SK-N-MC (cell line): ENCODE results near the gene LRRC32.

Experiments used
- DNase-seq: peaks from one replicate; pipeline ENCODE4 v3.0.0-alpha.2; 2011; ENCODE audit warnings: low read depth, low spot score
- H3K27ac ChIP-seq: fragments of 200-600 bp; sonication (generic); 2 replicates; pipeline ENCODE4 v1.5.1; 2016; ENCODE audit warnings: mixed run types
- H3K36me3 ChIP-seq: fragments of 200-600 bp; sonication (generic); 2 replicates; pipeline ENCODE4 v1.6.1; 2017; ENCODE audit warnings: antibody characterized with exemption, low read length, mixed read lengths; ENCODE audit not compliant: insufficient read depth
- H3K4me3 ChIP-seq: fragments of 200-600 bp; sonication (generic); 2 replicates; pipeline ENCODE4 v1.5.1; 2016
- H3K9ac ChIP-seq: fragments of 200-600 bp; sonication (generic); 2 replicates; pipeline ENCODE4 v1.8.0; 2017; ENCODE audit warnings: mixed run types, mixed read lengths; ENCODE audit not compliant: insufficient read length
- H3K9me3 ChIP-seq: fragments of 200-600 bp; sonication (generic); 2 replicates; pipeline ENCODE4 v1.6.1; 2017; ENCODE audit warnings: low read depth, mild to moderate bottlenecking, antibody characterized with exemption, low read length, moderate library complexity, mixed read lengths
- EZH2 ChIP-seq: fragments of 200-600 bp; sonication (generic); IDR thresholded peaks from one replicate; pipeline ENCODE4 v1.6.1; 2017; ENCODE audit warnings: antibody characterized with exemption
- FOXP2 ChIP-seq: optimal IDR thresholded peaks from 2 replicates; pipeline ENCODE3; 2011; ENCODE audit warnings: mild to moderate bottlenecking, moderate library complexity; ENCODE audit not compliant: insufficient read depth; ENCODE audit errors: extremely low read length, control extremely low read depth
- POLR2AphosphoS5 ChIP-seq: IDR thresholded peaks from 2 replicates; pipeline ENCODE4 v1.6.1; 2012; ENCODE audit warnings: mild to moderate bottlenecking, low read depth, low read length, borderline replicate concordance

LRRC32 gene

GRCh38 chr11:76695133-76695532, 24.6 kb upstream of the LRRC32 start:
- no peak overlapping the region for H3K27ac ChIP-seq
- no peak overlapping the region for H3K4me3 ChIP-seq
- no peak overlapping the region for H3K9ac ChIP-seq
- no peak for DNase-seq
- H3K36me3 ChIP-seq: no peaks in the 10 kb centered on the region
- TF ChIP-seq POLR2AphosphoS5 (no peak), EZH2 (no peak), FOXP2 (no peak)
- H3K9me3 ChIP-seq: no peaks in the 10 kb centered on the region

DNA sequence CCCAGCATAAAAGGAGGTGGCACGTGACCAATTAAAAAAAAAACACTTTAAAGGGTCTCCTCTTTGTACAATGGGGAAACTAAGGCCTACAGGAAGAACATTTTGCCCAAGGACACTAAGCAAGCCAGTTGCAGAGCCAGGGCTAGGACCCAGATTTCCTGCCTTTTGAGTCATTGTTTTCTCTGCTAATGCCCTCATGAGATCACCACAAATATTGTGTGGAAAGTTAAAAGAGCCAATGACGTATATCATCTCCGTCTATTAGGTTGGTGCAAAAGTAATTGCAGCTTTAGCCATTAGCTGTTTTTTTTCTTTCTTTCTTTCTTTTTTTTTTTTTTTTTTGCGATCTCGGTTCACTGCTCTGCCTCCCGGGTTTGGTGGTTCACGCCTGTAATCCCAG, 24.1 kb upstream of the LRRC32 start:
- DNase-seq: no peak
- no peak for TF ChIP-seq EZH2
- TF ChIP-seq FOXP2: no peak
- no peak for TF ChIP-seq POLR2AphosphoS5
- Histone ChIP-seq H3K27ac (no peak overlapping the region), H3K36me3 (no peaks in the 10 kb centered on the region), H3K4me3 (no peak overlapping the region), H3K9ac (no peak overlapping the region), H3K9me3 (no peaks in the 10 kb centered on the region)

DNA sequence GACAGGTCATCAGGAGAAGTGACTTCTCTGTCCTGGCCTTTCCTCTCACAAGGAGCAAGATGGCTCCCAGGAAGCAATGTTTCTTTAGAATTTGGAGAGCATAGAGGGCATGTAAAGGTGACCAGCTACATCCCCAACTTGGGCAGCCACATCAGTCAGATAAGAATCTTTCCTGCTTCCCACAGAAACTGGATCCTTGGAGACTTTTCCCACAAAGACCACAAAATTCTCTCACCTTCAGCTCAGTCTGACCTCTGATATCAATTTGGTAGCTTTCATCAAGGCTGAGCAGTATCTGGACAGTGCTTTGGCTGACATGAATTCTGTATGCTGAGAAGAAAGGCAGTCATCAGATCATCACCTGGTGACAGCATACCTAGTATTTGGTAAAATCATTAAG, 23.3 kb upstream of the LRRC32 start:
- no peak for TF ChIP-seq FOXP2
- TF ChIP-seq POLR2AphosphoS5: no peak
- TF ChIP-seq EZH2: no peak
- Histone ChIP-seq H3K36me3 (no peaks in the 10 kb centered on the region), H3K9me3 (no peaks in the 10 kb centered on the region), H3K9ac (no peak overlapping the region), H3K27ac (no peak overlapping the region), H3K4me3 (no peak overlapping the region)
- no peak for DNase-seq

DNA sequence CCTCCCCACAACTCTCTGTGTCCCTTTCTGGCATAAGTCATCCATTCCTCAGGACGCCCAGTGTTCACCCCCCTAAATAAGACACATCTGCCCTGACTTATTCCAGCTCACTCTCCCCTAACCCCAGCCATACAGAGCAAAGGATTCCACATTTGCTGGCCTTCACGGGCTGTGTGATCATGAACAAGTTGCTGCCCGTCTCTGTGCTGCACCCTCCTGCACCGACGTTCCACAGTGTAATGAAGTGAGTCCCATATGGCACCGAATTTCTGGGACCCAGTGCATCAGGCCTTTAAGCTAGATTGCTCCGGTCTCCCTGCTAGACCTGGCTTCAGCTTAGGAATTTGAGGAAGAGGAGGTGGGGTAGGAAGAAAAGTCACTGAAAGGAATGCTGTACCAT, 22.4 kb upstream of the LRRC32 start:
- H3K9me3 ChIP-seq: no peaks in the 10 kb centered on the region
- no peak overlapping the region for H3K9ac ChIP-seq
- no peaks in the 10 kb centered on the region for H3K36me3 ChIP-seq
- TF ChIP-seq POLR2AphosphoS5 (no peak), FOXP2 (no peak), EZH2 (no peak)
- no peak for DNase-seq
- H3K4me3 ChIP-seq: no peak overlapping the region
- no peak overlapping the region for H3K27ac ChIP-seq

DNA sequence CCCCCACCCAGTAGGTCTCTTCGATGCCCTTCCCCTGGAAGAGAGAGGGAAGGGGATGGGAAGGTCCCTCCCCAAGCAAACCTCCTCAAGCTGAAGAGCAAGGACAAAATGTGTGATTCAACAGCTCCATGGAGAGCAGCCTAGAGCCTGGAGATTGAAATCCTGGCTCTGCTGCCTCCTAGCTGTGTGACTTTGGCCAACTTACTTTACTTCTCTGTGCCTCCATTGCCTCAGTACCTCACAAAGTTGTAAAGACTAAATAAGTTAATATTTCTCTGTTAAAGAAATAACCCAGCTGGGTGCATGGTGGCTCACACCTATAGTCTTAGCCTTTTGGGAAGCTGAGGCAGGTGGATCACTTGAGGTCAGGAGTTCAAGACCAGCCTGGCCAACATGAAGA, 21.1 kb upstream of the LRRC32 start:
- DNase-seq: no peak
- H3K9me3 ChIP-seq: no peaks in the 10 kb centered on the region
- no peak overlapping the region for H3K9ac ChIP-seq
- H3K36me3 ChIP-seq: no peaks in the 10 kb centered on the region
- H3K27ac ChIP-seq: no peak overlapping the region
- no peak for TF ChIP-seq FOXP2
- no peak for TF ChIP-seq EZH2
- TF ChIP-seq POLR2AphosphoS5: no peak
- no peak overlapping the region for H3K4me3 ChIP-seq

- Histone ChIP-seq H3K9ac (no peak overlapping the region), H3K9me3 (no peaks in the 10 kb centered on the region), H3K27ac (no peak overlapping the region), H3K4me3 (no peak overlapping the region), H3K36me3 (no peaks in the 10 kb centered on the region)
- no peak for DNase-seq
- no peak for TF ChIP-seq EZH2
- TF ChIP-seq POLR2AphosphoS5: no peak
- TF ChIP-seq FOXP2: no peak
These were observed 20.2 kb upstream of the LRRC32 start for GRCh38 chr11:76690736-76691135.

DNA sequence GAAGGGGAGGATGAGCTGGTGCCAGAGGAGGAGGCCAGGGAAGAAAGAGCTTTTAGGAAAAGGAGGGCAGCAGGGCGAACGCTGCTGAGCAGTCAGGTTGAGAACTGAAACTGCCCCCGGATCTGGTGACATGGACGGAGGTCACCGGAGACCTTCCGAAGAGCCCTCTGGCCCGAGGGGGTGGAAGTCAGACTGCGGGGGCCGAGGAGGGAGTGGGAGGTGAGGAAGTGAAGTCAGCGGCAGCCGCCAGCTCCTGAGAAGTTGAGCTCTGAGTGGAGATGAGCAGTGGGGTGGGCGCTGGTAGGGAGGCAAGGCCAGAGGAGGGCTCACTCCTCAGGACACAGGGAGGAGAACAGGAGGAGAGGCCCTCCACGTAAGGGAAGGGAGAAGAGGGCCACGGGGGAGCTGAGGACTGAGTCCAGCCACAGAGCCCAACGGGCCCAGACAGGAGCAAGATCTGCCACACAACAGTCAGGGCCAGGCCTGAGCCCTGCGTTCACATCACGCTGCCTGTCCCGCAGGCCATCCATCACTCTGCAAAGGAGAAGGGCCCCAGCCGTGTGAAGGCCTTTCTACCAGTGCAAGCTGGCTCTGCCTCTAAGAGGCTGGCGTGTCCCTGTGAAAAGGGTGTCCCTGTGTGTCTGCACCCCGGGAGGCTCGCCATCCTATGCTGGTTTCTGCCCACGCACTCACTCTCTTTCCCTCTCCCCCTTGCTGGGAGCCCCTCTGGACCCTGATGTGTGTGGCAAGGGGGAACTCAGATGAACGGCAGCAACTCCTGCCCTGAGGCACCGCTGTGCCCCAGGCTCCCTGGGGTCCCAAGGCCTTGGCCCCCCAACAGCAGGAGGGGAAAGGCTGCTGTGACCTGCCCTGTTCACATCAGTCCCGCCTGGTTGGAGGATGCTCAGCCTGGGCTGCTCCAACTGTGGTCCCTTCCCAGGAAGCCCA, 19.0 kb upstream of the LRRC32 start:
- no peaks in the 10 kb centered on the region for H3K9me3 ChIP-seq
- TF ChIP-seq FOXP2: no peak
- TF ChIP-seq EZH2: no peak
- TF ChIP-seq POLR2AphosphoS5: no peak
- DNase-seq: no peak
- no peak overlapping the region for H3K27ac ChIP-seq
- H3K9ac ChIP-seq: no peak overlapping the region
- H3K36me3 ChIP-seq: no peaks in the 10 kb centered on the region
- no peak overlapping the region for H3K4me3 ChIP-seq

- H3K9ac ChIP-seq: no peak overlapping the region
- no peak overlapping the region for H3K27ac ChIP-seq
- no peaks in the 10 kb centered on the region for H3K36me3 ChIP-seq
- H3K9me3 ChIP-seq: no peaks in the 10 kb centered on the region
- TF ChIP-seq EZH2: no peak
- TF ChIP-seq FOXP2: no peak
- no peak for TF ChIP-seq POLR2AphosphoS5
- DNase-seq: no peak
- H3K4me3 ChIP-seq: no peak overlapping the region
These were observed 17.6 kb upstream of the LRRC32 start for GRCh38 chr11:76688146-76688545.

DNA sequence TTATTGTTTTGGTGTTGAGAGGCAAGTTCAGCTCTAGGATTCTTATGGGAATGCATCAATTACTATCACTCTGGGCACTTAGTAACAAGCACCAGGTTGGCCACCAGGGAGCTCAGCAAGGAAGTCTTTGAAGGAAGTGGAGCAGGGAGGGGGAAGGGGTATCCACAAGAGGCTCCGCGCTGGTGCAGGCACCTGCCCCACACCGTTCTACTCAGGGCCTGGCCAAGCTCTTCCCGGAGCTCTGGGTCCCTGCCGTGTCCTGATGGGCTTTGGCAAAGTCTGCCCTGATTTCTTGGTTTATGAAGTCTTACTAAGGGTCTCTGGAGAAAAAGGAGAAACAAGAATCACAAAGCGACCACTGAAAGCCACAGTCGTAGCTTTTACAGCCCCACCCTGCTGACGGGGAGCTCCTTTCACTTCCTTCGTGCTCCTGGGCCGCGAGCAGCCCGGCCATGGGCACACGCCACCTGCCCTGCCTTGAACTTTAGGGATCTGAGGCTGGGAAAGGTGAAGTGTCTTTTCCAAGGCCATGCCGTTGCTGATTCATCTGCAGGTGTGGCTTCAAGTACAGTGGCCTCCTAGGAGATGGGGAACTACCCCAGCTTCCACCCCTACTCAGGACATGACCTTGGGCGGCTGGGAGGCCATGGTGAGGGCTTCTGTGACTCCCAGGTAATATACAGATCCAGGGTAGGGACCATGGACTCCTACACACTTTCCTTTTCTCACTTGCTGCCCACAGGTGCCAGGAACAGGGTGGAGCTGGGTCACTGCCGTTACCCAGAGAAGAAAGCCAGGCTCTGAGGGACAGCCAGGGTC, 15.9 kb upstream of the LRRC32 start:
- Histone ChIP-seq H3K36me3 (no peaks in the 10 kb centered on the region), H3K9me3 (no peaks in the 10 kb centered on the region), H3K9ac (no peak overlapping the region), H3K4me3 (no peak overlapping the region), H3K27ac (no peak overlapping the region)
- TF ChIP-seq POLR2AphosphoS5 (no peak), FOXP2 (no peak), EZH2 (no peak)
- no peak for DNase-seq
